Measurements from ENCODE around the gene ANKRD9. TPM values are rescaled to one million over a fixed set of nuclear protein-coding genes. Genes with fewer than 3 reads are reported as not detected.

Gene ANKRD9
- total and polyA plus RNA-seq, 2 of the 13 experiments (the other 11 are each of a cell fraction or from before 2014, with no cell fraction given), result 10.0 to 15.0 TPM

GRCh38 chr14:102524451-102525218 lies 15.1 kb upstream of the ANKRD9 start (continued):
- no peak; the same call in 1 of the 2 replicates for TF ChIP-seq FUBP1 (CRISPR knock-in tag; IDR thresholded peaks at IDR 0.05; ENCODE audit: borderline replicate concordance)
- TF ChIP-seq, protein P1, sequence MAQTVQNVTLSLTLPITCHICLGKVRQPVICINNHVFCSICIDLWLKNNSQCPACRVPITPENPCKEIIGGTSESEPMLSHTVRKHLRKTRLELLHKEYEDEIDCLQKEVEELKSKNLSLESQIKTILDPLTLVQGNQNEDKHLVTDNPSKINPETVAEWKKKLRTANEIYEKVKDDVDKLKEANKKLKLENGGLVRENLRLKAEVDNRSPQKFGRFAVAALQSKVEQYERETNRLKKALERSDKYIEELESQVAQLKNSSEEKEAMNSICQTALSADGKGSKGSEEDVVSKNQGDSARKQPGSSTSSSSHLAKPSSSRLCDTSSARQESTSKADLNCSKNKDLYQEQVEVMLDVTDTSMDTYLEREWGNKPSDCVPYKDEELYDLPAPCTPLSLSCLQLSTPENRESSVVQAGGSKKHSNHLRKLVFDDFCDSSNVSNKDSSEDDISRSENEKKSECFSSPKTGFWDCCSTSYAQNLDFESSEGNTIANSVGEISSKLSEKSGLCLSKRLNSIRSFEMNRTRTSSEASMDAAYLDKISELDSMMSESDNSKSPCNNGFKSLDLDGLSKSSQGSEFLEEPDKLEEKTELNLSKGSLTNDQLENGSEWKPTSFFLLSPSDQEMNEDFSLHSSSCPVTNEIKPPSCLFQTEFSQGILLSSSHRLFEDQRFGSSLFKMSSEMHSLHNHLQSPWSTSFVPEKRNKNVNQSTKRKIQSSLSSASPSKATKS (CRISPR knock-in tag; IDR thresholded peaks at IDR 0.05), result no peak
- peak; percentile 83 for TF ChIP-seq KDM2A (CRISPR knock-in tag; IDR thresholded peaks at IDR 0.05; ENCODE audit: borderline replicate concordance, low read depth)
- TF ChIP-seq GATAD1 (CRISPR knock-in tag; IDR thresholded peaks at IDR 0.05), result peak; percentile 72
- TF ChIP-seq ZSCAN29 (CRISPR knock-in tag; conservative IDR thresholded peaks at IDR 0.05), result no peak
- TF ChIP-seq ZNF407 (CRISPR knock-in tag; IDR thresholded peaks at IDR 0.05; ENCODE audit: not compliant biosample characterization), result peak; percentile 41
- TF ChIP-seq, protein P2, sequence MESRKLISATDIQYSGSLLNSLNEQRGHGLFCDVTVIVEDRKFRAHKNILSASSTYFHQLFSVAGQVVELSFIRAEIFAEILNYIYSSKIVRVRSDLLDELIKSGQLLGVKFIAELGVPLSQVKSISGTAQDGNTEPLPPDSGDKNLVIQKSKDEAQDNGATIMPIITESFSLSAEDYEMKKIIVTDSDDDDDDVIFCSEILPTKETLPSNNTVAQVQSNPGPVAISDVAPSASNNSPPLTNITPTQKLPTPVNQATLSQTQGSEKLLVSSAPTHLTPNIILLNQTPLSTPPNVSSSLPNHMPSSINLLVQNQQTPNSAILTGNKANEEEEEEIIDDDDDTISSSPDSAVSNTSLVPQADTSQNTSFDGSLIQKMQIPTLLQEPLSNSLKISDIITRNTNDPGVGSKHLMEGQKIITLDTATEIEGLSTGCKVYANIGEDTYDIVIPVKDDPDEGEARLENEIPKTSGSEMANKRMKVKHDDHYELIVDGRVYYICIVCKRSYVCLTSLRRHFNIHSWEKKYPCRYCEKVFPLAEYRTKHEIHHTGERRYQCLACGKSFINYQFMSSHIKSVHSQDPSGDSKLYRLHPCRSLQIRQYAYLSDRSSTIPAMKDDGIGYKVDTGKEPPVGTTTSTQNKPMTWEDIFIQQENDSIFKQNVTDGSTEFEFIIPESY (CRISPR knock-in tag; IDR thresholded peaks at IDR 0.05), result peak; percentile 66
- no peak for TF ChIP-seq CC2D1A (CRISPR knock-in tag; IDR thresholded peaks at IDR 0.05)
- TF ChIP-seq TOPORS (CRISPR knock-in tag; IDR thresholded peaks at IDR 0.05), result no peak; the same call in 1 of the 2 replicates
- no peak for TF ChIP-seq NAIF1 (CRISPR knock-in tag; IDR thresholded peaks at IDR 0.05; ENCODE audit: borderline replicate concordance)
- no peak for TF ChIP-seq JARID2 (CRISPR knock-in tag; IDR thresholded peaks at IDR 0.05; ENCODE audit: insufficient replicate concordance)
- no peak for TF ChIP-seq ARNTL (CRISPR knock-in tag; IDR thresholded peaks at IDR 0.05)
- no peak for TF ChIP-seq PAX8 (CRISPR knock-in tag; IDR thresholded peaks at IDR 0.05; ENCODE audit: borderline replicate concordance)
